Osteoblast (primary cell): ENCODE results near the gene CRYM. TPM values are rescaled to one million over a fixed set of nuclear protein-coding genes. Genes with fewer than 3 reads are reported as not detected.
A peak's percentile ranks its signal among the peaks of the same experiment; 100 is the strongest.

Source experiments
- DNase-seq: peaks from one replicate; pipeline ENCODE4 v3.0.0; 2011; ENCODE audit warnings: low spot score, mixed read lengths; ENCODE audit not compliant: insufficient read length; ENCODE audit errors: missing footprints
- H2AFZ ChIP-seq: 2 replicates; pipeline ENCODE4 v1.6.0; 2011; ENCODE audit warnings: mild to moderate bottlenecking, low read length
- H3K27ac ChIP-seq: 2 replicates; pipeline ENCODE4 v1.5.1; 2011; ENCODE audit warnings: mild to moderate bottlenecking, low read depth, low read length, moderate library complexity
- H3K27me3 ChIP-seq: 2 replicates; pipeline ENCODE4 v1.6.0; 2012; ENCODE audit warnings: mild to moderate bottlenecking, control low read depth, inconsistent platforms, low read length, moderate library complexity; ENCODE audit not compliant: insufficient read depth
- H3K36me3 ChIP-seq: 2 replicates; pipeline ENCODE4 v1.5.1; 2011; ENCODE audit warnings: mild to moderate bottlenecking, low read length, control low read depth, moderate library complexity; ENCODE audit not compliant: insufficient read depth
- H3K4me1 ChIP-seq: 2 replicates; pipeline ENCODE4 v1.5.1; 2011; ENCODE audit warnings: mild to moderate bottlenecking, low read length, control low read depth, moderate library complexity; ENCODE audit not compliant: insufficient read depth
- H3K4me2 ChIP-seq: 2 replicates; pipeline ENCODE4 v1.6.0; 2011; ENCODE audit warnings: mild to moderate bottlenecking, low read length; ENCODE audit not compliant: insufficient read depth
- H3K4me3 ChIP-seq: fragments of 200-600 bp; sonication (generic); 3 replicates; pipeline ENCODE4 v1.5.1; 2012; ENCODE audit warnings: mild to moderate bottlenecking, low read length, inconsistent platforms; ENCODE audit not compliant: insufficient read depth
- H3K79me2 ChIP-seq: 2 replicates; pipeline ENCODE4 v1.6.0; 2012; ENCODE audit warnings: mild to moderate bottlenecking, low read length, control low read depth, inconsistent platforms; ENCODE audit not compliant: insufficient read depth
- H3K9me3 ChIP-seq: 2 replicates; pipeline ENCODE4 v1.5.1; 2011; ENCODE audit warnings: low read depth, low read length, control low read depth
- H4K20me1 ChIP-seq: 2 replicates; pipeline ENCODE4 v1.6.0; 2012; ENCODE audit warnings: mild to moderate bottlenecking, low read length, control low read depth; ENCODE audit not compliant: insufficient read depth
- CTCF ChIP-seq: IDR thresholded peaks from 2 replicates; pipeline ENCODE4 v1.5.1; 2011; ENCODE audit warnings: mild to moderate bottlenecking, low read depth, low read length, moderate library complexity; ENCODE audit errors: extremely low read depth
- total RNA-seq: library from RNA; depleted of rRNA; stranded (reverse); fragments of >200 nt; gene quantifications from 2 replicates; pipeline ENCODE4 v1.2.3, GENCODE V29; 2012

Gene CRYM
- total RNA-seq, 1 donor: 5.1 TPM

GRCh38 chr16:21260870-21261791 is 17.0 kb downstream of the CRYM start:
- TF ChIP-seq CTCF: no peak
- Histone ChIP-seq H3K9me3 (no peaks in the 10 kb centered on the region), H2AFZ (no peak overlapping the region), H3K79me2 (no peaks in the 10 kb centered on the region), H3K27me3 (peaks cover 18% of the 10 kb centered on the region), H3K27ac (no peak overlapping the region), H3K4me2 (no peak overlapping the region), H3K4me1 (no peaks in the 10 kb centered on the region), H3K36me3 (no peaks in the 10 kb centered on the region), H3K4me3 (no peak overlapping the region), H4K20me1 (no peaks in the 10 kb centered on the region)
- DNase-seq: peak; percentile 85

- no peak for DNase-seq
- H4K20me1 ChIP-seq: no peaks in the 10 kb centered on the region
- no peak overlapping the region for H3K4me3 ChIP-seq
- H3K79me2 ChIP-seq: no peaks in the 10 kb centered on the region
- TF ChIP-seq CTCF: no peak
- no peak overlapping the region for H3K27ac ChIP-seq
- H3K4me1 ChIP-seq: no peaks in the 10 kb centered on the region
- H3K9me3 ChIP-seq: no peaks in the 10 kb centered on the region
- H3K4me2 ChIP-seq: no peak overlapping the region
- H3K36me3 ChIP-seq: no peaks in the 10 kb centered on the region
- no peak overlapping the region for H2AFZ ChIP-seq
- H3K27me3 ChIP-seq: peaks cover 26% of the 10 kb centered on the region
Measured at GRCh38 chr16:21257284-21257683, 20.8 kb downstream of the CRYM start.

- H3K4me1 ChIP-seq: no peaks in the 10 kb centered on the region
- H3K36me3 ChIP-seq: no peaks in the 10 kb centered on the region
- H2AFZ ChIP-seq: no peak overlapping the region
- no peaks in the 10 kb centered on the region for H4K20me1 ChIP-seq
- H3K79me2 ChIP-seq: no peaks in the 10 kb centered on the region
- peaks cover 22% of the 10 kb centered on the region for H3K27me3 ChIP-seq
- no peak overlapping the region for H3K27ac ChIP-seq
- no peaks in the 10 kb centered on the region for H3K9me3 ChIP-seq
- TF ChIP-seq CTCF: no peak
- no peak for DNase-seq
- no peak overlapping the region for H3K4me2 ChIP-seq
- no peak overlapping the region for H3K4me3 ChIP-seq
Measured at GRCh38 chr16:21256636-21257035, 21.5 kb downstream of the CRYM start.

GRCh38 chr16:21253470-21253869 is 24.6 kb downstream of the CRYM start:
- TF ChIP-seq CTCF: no peak
- no peaks in the 10 kb centered on the region for H4K20me1 ChIP-seq
- no peak overlapping the region for H3K27ac ChIP-seq
- H3K9me3 ChIP-seq: no peaks in the 10 kb centered on the region
- no peaks in the 10 kb centered on the region for H3K79me2 ChIP-seq
- H3K36me3 ChIP-seq: no peaks in the 10 kb centered on the region
- H3K4me1 ChIP-seq: no peaks in the 10 kb centered on the region
- DNase-seq: no peak
- no peak overlapping the region for H3K4me3 ChIP-seq
- no peak overlapping the region for H3K4me2 ChIP-seq
- no peak overlapping the region for H2AFZ ChIP-seq
- peaks cover 32% of the 10 kb centered on the region for H3K27me3 ChIP-seq
